ENCODE measurements around the gene ABI1.

ABI1 gene

GRCh38 chr10:26714415-26715136, 146.2 kb downstream of the ABI1 start:
- DNase-seq (ENCODE audit: low read depth in 2 of 2): no peak

GRCh38 chr10:26711324-26711723, 149.4 kb downstream of the ABI1 start:
- DNase-seq (ENCODE audit: low read depth in 2 of 2): no peak

- DNase-seq (ENCODE audit: low read depth in 2 of 2): no peak
These were observed 153.8 kb downstream of the ABI1 start for GRCh38 chr10:26706936-26707335.

- no peak for DNase-seq (ENCODE audit: low read depth in 2 of 2)
These were observed 154.6 kb downstream of the ABI1 start for GRCh38 chr10:26706206-26706605.

GRCh38 chr10:26703974-26704373, 156.8 kb downstream of the ABI1 start:
- no peak for DNase-seq (ENCODE audit: low read depth in 2 of 2)

GRCh38 chr10:26703096-26703495, 157.7 kb downstream of the ABI1 start:
- DNase-seq (ENCODE audit: low read depth in 2 of 2): no peak

GRCh38 chr10:26700884-26701630, 159.7 kb downstream of the ABI1 start:
- DNase-seq (ENCODE audit: low read depth in 2 of 2): no peak

GRCh38 chr10:26699631-26700030, 161.1 kb downstream of the ABI1 start:
- DNase-seq (ENCODE audit: low read depth in 2 of 2): no peak

GRCh38 chr10:26698909-26699308, 161.8 kb downstream of the ABI1 start:
- no peak for DNase-seq (ENCODE audit: low read depth in 2 of 2)

- no peak for DNase-seq (ENCODE audit: low read depth in 2 of 2)
These were observed 162.7 kb downstream of the ABI1 start for GRCh38 chr10:26697922-26698608.

GRCh38 chr10:26697163-26697921, 163.4 kb downstream of the ABI1 start, which contains the start of gene PDSS1:
TSS of gene PDSS1 (plus strand) at chr10:26697701. CDS start at chr10:26697712, 11 bp downstream.
- DNase-seq (ENCODE audit: low read depth in 2 of 2): peak; percentile 24 to 40

GRCh38 chr10:26696786-26697162, 164.0 kb downstream of the ABI1 start:
- no peak for DNase-seq (ENCODE audit: low read depth in 2 of 2)
